GM12874 (cell line): Measurements from ENCODE around the gene IGSF21.

Source experiments
- CTCF ChIP-seq: IDR thresholded peaks from 2 replicates; pipeline ENCODE4 v1.5.1; 2011; ENCODE audit warnings: low read depth, mild to moderate bottlenecking, control low read depth, low read length, moderate library complexity; ENCODE audit not compliant: insufficient read depth

The IGSF21 gene

GRCh38 chr1:18132022-18132710, 24.6 kb downstream of the IGSF21 start:
- TF ChIP-seq CTCF, result no peak

DNA sequence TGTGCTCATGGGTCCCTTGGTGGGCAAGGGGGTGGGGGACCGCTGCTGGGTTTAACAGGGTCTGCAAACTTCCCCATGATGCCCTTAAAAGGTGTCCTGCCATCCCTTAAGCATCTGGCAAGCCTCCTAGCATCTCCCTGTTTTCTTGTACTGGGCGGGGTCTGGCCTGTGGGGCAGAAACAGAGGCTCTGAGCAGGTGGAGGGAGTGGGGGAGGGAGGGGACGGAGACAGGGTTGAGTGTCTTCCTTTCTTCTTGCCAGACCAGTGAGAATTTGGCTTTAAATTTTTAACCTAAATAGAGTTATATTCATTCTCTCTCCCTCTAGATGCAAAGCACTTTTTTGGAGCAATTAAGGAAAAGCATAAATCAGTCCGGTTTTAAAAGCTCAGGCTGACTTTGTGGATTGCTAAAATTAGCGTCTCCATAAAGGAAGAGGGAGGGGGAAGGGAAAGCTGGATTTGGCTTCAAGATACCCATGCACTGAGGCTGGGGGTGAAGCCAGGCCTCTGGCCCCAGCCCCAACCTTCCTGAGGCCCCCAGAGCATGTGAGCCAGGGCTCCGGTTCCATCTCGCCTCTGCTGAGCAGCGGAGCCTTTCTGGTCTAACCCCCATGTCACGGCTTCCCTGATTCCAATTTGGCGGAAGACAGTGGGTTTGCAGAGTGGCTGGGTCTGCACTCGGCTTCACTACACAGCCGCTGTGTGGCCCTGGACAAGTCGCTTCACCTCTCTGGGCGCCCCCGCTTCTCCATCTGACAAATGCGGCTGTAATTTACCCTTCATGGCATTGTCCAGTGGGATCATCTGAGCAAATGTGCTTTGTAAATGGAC, 25.3 kb downstream of the IGSF21 start:
- TF ChIP-seq CTCF, result no peak

DNA sequence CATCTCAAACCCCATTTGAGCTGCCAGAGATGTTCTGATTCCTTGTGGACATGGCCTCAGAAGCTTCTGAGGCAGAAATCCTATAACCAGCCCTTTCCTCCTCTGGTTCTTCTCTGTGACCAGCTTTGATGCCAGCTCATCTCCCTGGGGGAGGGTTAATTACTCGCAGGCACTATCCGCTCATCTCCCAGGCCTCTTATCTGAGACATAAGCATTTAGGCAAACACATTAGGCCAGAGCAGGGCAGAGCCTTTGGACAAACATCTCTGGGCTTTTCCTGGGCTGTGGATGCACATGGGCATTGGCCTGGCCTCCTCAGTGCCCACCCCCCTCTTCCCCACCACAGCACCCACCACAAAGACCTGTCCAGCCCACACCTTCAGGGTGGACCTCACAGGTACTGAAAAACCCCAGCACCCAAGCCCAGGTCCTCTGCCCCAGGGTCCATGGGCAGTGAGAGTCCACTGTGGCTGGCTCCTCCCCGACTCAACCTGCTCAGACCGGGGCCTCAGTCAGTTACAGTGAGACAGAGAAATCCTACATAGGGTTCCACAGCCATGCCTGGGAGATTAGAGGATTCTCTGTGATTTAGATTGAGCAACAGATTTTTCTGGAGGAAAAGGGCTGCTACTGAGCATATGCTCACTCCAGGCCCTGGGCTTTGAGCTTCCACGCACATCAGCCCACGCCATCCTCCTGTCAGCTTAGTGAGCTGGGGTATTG, 26.9 kb downstream of the IGSF21 start:
- no peak for TF ChIP-seq CTCF

GRCh38 chr1:18137759-18138345, 30.3 kb downstream of the IGSF21 start:
- TF ChIP-seq CTCF, result no peak

DNA sequence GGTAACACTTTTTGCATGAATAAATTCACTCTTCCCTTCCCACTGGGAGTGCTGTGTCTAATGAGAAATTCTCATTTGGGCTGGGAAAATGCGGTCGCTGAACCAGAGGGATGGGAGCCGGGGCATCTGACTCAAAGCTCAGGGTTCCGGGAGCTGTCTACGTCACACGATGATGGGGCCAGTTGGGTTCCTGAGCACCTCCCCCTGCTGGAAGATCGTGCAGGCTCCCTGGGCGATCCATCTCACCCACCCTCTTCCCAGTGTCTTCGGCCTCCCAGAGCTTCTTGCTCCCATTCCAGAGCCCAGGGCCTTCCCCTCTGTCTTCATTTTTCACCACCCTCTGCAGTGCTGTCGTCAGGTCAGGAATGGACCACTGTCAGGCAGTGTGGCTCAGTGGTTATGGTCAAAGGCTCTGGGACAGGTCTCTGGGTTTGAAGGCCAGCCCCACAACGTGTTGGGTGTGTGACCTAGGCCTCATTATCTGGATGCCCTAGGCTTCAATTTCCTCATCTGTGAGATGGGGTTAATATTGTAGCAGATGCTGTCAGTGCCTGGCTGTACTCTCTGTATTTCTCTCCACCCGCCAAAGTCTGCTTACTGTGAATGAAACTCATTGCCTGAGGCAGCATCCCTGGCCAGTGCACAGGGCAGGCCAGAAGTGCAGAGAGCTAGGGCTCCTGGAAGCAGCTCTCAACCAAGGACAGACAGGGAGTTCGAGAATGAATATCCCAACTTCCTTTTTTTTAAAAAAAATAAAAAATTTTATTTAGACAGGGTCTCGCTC, 31.8 kb downstream of the IGSF21 start:
- no peak for TF ChIP-seq CTCF

DNA sequence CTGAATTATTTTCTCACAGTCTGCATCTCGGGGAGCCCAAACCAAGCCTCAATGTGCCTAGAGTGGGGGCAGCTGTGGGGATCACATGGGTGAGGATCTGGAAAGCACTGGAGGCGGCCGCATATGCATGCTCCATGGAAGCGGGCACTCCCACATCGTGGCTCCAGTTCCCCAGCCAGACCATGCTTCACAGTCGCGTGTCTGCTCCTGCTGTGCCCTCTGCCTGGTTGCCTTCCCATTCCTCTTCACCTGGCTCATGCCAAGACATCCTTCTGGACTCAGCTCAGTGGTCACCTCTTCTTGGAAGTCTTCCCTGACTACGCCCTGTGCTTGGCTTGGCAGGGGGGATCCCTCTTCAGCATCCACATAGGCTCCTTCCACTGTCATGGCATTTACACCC, 32.8 kb downstream of the IGSF21 start:
- TF ChIP-seq CTCF, result no peak

- TF ChIP-seq CTCF, result no peak
Measured at GRCh38 chr1:18141661-18142060, 34.1 kb downstream of the IGSF21 start.
